ENCODE data around the gene OR8B4.
"Not testable (repeated sequence)": the region's sequence is repeated elsewhere in the genome, so short reads cannot be mapped to it uniquely, and the experiment has no call there.

Gene OR8B4

DNA sequence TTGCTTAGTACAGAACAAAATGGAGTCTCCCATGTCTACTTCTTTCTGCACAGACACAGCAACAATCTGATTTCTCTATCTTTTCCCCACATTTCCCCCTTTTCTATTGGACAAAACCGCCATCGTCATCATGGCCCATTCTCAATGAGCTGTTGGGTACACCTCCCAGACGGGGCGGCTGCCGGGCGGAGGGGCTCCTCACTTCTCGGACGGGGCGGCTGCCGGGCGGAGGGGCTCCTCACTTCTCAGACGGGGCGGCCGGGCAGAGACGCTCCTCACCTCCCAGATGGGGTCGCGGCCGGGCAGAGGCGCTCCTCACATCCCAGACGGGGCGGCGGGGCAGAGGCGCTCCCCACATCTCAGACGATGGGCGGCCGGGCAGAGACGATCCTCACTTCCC is 21.5 kb downstream of the OR8B4 start:
- DNase-seq = not testable (repeated sequence)

DNA sequence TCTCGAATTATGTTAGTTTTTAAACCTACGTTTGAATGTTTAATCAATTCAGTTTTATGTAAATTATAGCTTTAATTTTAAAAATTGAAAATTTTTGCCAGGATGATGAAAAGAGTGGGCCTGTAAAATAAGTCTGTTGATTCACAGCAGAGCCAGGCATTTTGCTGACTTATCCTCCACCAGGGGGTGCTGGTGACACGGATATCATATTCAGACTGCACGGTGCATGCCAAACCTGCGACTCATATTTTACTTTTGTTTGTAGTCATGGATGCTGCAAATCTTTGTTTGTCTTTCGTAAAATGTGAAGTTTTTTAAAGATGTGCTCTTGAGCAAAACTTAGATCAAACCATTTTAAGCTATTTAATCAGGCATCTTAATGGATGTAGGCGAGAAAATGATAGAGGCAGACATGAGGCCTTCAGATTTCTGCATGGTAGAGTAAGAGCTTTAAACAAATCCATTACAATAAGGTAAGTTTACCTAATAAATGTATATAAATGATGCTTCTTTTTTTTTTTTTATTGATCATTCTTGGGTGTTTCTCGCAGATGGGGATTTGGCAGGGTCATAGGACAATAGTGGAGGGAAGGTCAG is 22.2 kb downstream of the OR8B4 start:
- DNase-seq = no peak

DNA sequence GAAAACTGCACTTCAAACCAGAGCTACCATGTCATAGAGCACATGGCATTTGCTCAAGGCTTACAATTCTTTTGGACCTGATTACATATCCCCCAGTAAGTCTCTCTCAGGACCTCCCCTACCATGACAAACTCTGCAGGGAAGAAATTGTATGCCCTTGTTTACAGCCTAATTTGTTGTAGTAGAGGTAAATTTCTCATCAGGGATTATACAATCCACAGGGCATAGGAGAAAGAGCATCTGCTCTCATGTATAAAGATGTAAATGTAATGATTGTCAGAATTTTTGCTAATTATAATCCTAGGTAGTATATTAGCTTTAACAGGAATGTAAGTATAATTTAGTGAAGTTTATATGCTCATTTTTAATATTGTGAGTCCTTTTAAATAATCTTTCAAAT is 25.7 kb downstream of the OR8B4 start, which contains the start of gene OR8B3:
Gene OR8B3, minus strand, starts transcription at position 101 of the 400 bp plus-strand sequence. CDS start 1,673 bp downstream, outside the sequence.
- DNase-seq = no peak

DNA sequence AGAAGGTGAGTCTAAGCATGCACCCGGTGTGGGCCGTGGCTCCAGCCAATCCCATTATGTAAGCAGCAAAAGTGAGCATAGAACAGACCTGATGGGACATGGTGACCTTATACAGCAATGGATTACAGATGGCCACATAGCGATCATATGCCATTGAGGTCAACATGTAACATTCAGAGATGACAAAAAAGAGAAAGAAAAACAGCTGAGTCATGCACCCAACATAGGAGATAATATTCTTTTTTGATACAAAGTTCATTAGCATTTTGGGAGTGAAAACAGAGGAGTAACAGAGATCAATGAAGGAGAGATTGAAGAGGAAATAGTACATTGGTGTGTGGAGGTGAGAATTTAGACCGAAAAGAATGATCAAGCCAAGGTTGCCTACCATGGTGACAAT is 27.8 kb downstream of the OR8B4 start:
- not testable (repeated sequence) for DNase-seq

DNA sequence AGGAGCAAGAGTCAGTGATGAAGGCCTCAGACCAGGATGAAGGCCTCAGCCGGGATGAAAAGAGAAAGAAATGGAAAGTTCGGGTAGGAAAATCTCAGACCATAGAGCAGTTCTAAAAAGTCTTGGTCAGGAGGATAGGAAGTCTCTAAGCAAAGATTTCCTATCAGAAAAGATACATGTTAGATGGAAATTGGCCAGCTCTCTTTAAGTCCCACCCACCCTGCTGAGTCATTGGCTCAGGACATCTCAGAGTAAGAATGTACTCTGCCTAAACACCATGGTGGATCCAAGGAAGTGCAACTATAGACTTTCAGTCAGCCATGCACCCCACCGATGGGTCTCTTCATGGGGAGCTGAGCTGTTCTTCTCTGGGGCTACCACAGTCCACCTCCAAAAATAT is 30.3 kb downstream of the OR8B4 start:
- no peak for DNase-seq

DNA sequence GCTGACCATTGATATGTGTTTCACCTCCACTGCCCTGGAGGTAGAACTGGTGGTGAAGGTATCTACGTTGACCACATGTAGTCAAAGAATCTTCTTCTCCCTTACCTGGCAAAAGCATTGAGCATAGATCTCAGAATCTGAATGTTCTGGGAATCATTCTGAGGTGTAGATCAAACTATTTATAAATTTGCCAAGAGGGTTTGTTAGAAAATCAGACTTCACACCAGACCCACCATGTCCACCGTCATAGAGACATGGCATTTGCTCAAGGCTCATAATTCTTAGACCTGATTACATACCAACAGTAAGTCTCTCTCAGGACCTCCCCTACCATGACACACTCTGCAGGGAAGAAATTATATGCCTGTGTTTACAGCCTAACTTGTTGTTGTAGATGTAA is 40.3 kb downstream of the OR8B4 start, which contains the start of gene OR8B2:
Gene OR8B2, minus strand, starts transcription at position 101 of the 400 bp plus-strand sequence. CDS start 1,156 bp downstream, outside the sequence.
- DNase-seq = no peak

DNA sequence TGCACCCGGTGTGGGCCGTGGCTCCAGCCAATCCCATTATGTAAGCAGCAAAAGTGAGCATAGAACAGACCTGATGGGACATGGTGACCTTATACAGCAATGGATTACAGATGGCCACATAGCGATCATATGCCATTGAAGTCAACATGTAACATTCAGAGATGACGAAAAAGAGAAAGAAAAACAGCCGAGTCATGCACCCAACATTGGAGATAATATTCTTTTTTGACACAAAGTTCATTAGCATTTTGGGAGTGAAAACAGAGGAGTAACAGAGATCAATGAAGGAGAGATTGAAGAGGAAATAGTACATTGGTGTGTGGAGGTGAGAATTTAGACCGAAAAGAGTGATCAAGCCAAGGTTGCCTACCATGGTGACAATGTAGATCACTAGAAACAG is 41.8 kb downstream of the OR8B4 start:
- not testable (repeated sequence) for DNase-seq

DNA sequence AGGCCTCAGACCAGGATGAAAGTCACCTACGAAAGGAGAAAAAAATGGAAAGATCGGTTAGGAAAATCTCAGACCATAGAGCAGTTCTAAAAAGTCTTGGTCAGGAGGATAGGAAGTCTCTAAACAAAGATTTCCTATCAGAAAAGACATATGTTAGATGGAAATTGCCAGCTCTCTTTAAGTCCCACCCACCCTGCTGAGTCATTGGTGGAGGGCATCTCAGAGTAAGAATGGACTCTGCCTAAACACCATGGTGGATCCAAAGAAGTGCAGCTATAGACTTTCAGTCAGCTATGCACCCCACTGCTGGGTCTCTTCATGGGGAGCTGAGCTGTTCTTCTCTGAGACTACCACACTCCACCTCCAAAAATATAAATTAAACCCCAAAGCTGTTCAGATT is 44.1 kb downstream of the OR8B4 start:
- DNase-seq = no peak

DNA sequence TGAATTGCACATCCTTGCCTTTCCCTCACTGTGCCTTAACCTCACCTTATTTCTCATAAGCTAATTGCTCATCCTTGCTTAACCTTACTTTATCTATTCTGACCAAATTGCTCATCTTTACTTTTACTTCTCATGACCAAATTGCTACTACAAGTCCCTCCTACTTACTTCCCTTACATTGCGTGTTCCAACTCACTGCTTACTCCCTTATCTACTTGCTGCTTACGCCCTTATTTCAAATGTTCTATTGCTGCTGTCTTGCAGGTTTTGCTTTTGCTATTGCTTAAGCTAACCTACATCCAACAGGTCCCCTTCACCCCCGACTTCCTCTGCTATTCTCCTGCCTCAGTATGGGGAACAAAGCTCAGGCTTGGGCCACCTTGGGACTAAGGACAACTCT is 48.4 kb downstream of the OR8B4 start:
- DNase-seq = no peak

Measured in NCI-H1694 (cell line).